ENCODE measurements around the gene ASAP3. TPM values are rescaled to one million over a fixed set of nuclear protein-coding genes. Genes with fewer than 3 reads are reported as not detected.

ASAP3 gene
- total and polyA plus RNA-seq, 10 donors: 2.9 to 13.8 (median 9.0) TPM

- Histone ChIP-seq H3K27ac (no peak overlapping the region), H3K4me3 (no peak overlapping the region), H3K9me3 (no peaks in the 10 kb centered on the region), H3K4me1 (no peaks in the 10 kb centered on the region), H3K36me3 (peaks cover 0 to 5% (median 0%) of the 10 kb centered on the region in 6 donors), H3K27me3 (replicated peaks in 1 of 7) (no peaks in the 10 kb centered on the region)
- TF ChIP-seq POLR2A (IDR thresholded peaks at IDR 0.05) (no peak), CTCF (IDR thresholded peaks at IDR 0.05 in 8 of 11, conservative IDR thresholded peaks at IDR 0.05 in 3 of 11) (no peak), POLR2AphosphoS5 (IDR thresholded peaks at IDR 0.05) (no peak)
- WGBS, 5 donors: 90 to 94% (median 93%) methylated on average over 8 of the region's 8 CpGs
- DNase-seq: no peak
- intact Hi-C loops (cut with DNase I; ENCODE audit: low total_unique reads): no loop called here
Measured at GRCh38 chr1:23446661-23447310, 37.2 kb downstream of the ASAP3 start.

GRCh38 chr1:23444596-23445390, 39.2 kb downstream of the ASAP3 start:
- intact Hi-C loops (cut with DNase I; ENCODE audit: low total_unique reads): no loop called here
- H3K4me3 ChIP-seq: no peak overlapping the region
- 84 to 97% (median 92%) methylated on average over 4 of the region's 4 CpGs for WGBS, 5 donors

GRCh38 chr1:23444104-23444533, 39.9 kb downstream of the ASAP3 start:
- WGBS, 5 donors: 45 to 75% (median 60%) methylated on average over 4 of the region's 4 CpGs
- no peak overlapping the region for H3K27ac ChIP-seq
- H3K27me3 ChIP-seq (replicated peaks in 1 of 7): no peaks in the 10 kb centered on the region
- TF ChIP-seq CTCF (IDR thresholded peaks at IDR 0.05 in 8 of 11, conservative IDR thresholded peaks at IDR 0.05 in 3 of 11): no peak
- TF ChIP-seq POLR2A (IDR thresholded peaks at IDR 0.05): no peak
- TF ChIP-seq POLR2AphosphoS5 (IDR thresholded peaks at IDR 0.05): peak in 1 of 3 donors; percentile 37
- H3K4me1 ChIP-seq: no peaks in the 10 kb centered on the region
- DNase-seq: no peak
- H3K36me3 ChIP-seq: peaks cover 0 to 7% (median 0%) of the 10 kb centered on the region in 6 donors
- no peak overlapping the region for H3K4me3 ChIP-seq
- no peaks in the 10 kb centered on the region for H3K9me3 ChIP-seq
- intact Hi-C loops (cut with DNase I; ENCODE audit: low total_unique reads): no loop called here

More at GRCh38 chr1:23444596-23445390, 39.2 kb downstream of the ASAP3 start:
- DNase-seq: no peak
- H3K27ac ChIP-seq: no peak overlapping the region
- no peak for TF ChIP-seq POLR2A (IDR thresholded peaks at IDR 0.05)
- TF ChIP-seq POLR2AphosphoS5 (IDR thresholded peaks at IDR 0.05): no peak
- TF ChIP-seq CTCF (IDR thresholded peaks at IDR 0.05 in 8 of 11, conservative IDR thresholded peaks at IDR 0.05 in 3 of 11): no peak
- no peaks in the 10 kb centered on the region for H3K4me1 ChIP-seq
- H3K9me3 ChIP-seq: no peaks in the 10 kb centered on the region
- no peaks in the 10 kb centered on the region for H3K27me3 ChIP-seq (replicated peaks in 1 of 7)
- peaks cover 0 to 7% (median 0%) of the 10 kb centered on the region in 6 donors for H3K36me3 ChIP-seq

- H3K4me1 ChIP-seq: no peaks in the 10 kb centered on the region
- H3K27ac ChIP-seq: no peak overlapping the region
- H3K36me3 ChIP-seq: peaks cover 0 to 7% (median 0%) of the 10 kb centered on the region in 6 donors
- no peak for TF ChIP-seq POLR2A (IDR thresholded peaks at IDR 0.05)
- no peak for TF ChIP-seq CTCF (IDR thresholded peaks at IDR 0.05 in 8 of 11, conservative IDR thresholded peaks at IDR 0.05 in 3 of 11)
- no peak for TF ChIP-seq POLR2AphosphoS5 (IDR thresholded peaks at IDR 0.05)
- H3K4me3 ChIP-seq: no peak overlapping the region
- no peaks in the 10 kb centered on the region for H3K27me3 ChIP-seq (replicated peaks in 1 of 7)
- 71 to 94% (median 86%) methylated on average over 3 of the region's 3 CpGs for WGBS, 5 donors
- intact Hi-C loops (cut with DNase I; ENCODE audit: low total_unique reads): no loop called here
- no peaks in the 10 kb centered on the region for H3K9me3 ChIP-seq
- no peak for DNase-seq
Measured at GRCh38 chr1:23442751-23443150, 41.2 kb downstream of the ASAP3 start.
